Parathyroid adenoma (tissue), 2 donors: Measurements from ENCODE around the gene CCDC24.

Experiments used
- H2AFZ ChIP-seq: fragments of 300-600 bp; sonication (generic); one replicate; pipeline ENCODE4 v1.7.0; 2017; ENCODE audit warnings: antibody characterized with exemption, mild to moderate bottlenecking
- H3K27ac ChIP-seq: fragments of 300-600 bp; sonication (generic); one replicate; pipeline ENCODE4 v1.7.0; 2017
- H3K27me3 ChIP-seq: fragments of 300-600 bp; sonication (generic); one replicate; pipeline ENCODE4 v1.7.0; 2017; ENCODE audit warnings: low read length; ENCODE audit not compliant: control insufficient read depth, insufficient read depth
- H3K36me3 ChIP-seq: fragments of 300-600 bp; sonication (generic); one replicate; pipeline ENCODE4 v1.7.0; 2017; ENCODE audit warnings: low read length; ENCODE audit not compliant: control insufficient read depth, insufficient read depth
- H3K4me1 ChIP-seq: fragments of 300-600 bp; sonication (generic); one replicate; pipeline ENCODE4 v1.7.0; 2017; ENCODE audit warnings: control low read depth
- H3K4me2 ChIP-seq: fragments of 300-600 bp; sonication (generic); one replicate; pipeline ENCODE4 v1.7.0; 2017; ENCODE audit warnings: low read length
- H3K4me3 ChIP-seq: fragments of 300-600 bp; sonication (generic); one replicate; pipeline ENCODE4 v1.7.0; 2017; ENCODE audit warnings: low read depth, low read length
- H3K79me2 ChIP-seq: fragments of 300-600 bp; sonication (generic); one replicate; pipeline ENCODE4 v1.7.0; 2017; ENCODE audit warnings: control low read depth
- H3K9ac ChIP-seq: fragments of 300-600 bp; sonication (generic); one replicate; pipeline ENCODE4 v1.7.0; 2017; ENCODE audit warnings: mild to moderate bottlenecking
- H3K9me3 ChIP-seq: fragments of 300-600 bp; sonication (generic); one replicate; pipeline ENCODE4 v1.7.0; 2017; ENCODE audit warnings: low read length; ENCODE audit not compliant: control insufficient read depth
- TF ChIP-seq, protein P1 (sequence below): fragments of 300-600 bp; sonication (generic); IDR thresholded peaks from one replicate; pipeline ENCODE4 v1.7.0; 2017; ENCODE audit warnings: antibody characterized with exemption, mild to moderate bottlenecking
- donor health status: primary hyperparathyroidism.

The CCDC24 gene

GRCh38 chr1:44025816-44026215, 34.4 kb downstream of the CCDC24 start:
- Histone ChIP-seq H3K4me1 (no peaks in the 10 kb centered on the region), H3K9me3 (no peaks in the 10 kb centered on the region), H2AFZ (no peak overlapping the region), H3K36me3 (no peaks in the 10 kb centered on the region), H3K79me2 (no peaks in the 10 kb centered on the region), H3K4me2 (no peak overlapping the region), H3K27ac (no peak overlapping the region), H3K4me3 (no peak overlapping the region), H3K27me3 (no peaks in the 10 kb centered on the region), H3K9ac (no peak overlapping the region)
- TF ChIP-seq, protein P1, sequence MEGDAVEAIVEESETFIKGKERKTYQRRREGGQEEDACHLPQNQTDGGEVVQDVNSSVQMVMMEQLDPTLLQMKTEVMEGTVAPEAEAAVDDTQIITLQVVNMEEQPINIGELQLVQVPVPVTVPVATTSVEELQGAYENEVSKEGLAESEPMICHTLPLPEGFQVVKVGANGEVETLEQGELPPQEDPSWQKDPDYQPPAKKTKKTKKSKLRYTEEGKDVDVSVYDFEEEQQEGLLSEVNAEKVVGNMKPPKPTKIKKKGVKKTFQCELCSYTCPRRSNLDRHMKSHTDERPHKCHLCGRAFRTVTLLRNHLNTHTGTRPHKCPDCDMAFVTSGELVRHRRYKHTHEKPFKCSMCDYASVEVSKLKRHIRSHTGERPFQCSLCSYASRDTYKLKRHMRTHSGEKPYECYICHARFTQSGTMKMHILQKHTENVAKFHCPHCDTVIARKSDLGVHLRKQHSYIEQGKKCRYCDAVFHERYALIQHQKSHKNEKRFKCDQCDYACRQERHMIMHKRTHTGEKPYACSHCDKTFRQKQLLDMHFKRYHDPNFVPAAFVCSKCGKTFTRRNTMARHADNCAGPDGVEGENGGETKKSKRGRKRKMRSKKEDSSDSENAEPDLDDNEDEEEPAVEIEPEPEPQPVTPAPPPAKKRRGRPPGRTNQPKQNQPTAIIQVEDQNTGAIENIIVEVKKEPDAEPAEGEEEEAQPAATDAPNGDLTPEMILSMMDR = no peak

GRCh38 chr1:44027320-44027719, 35.9 kb downstream of the CCDC24 start:
- Histone ChIP-seq H3K79me2 (no peaks in the 10 kb centered on the region), H3K9me3 (no peaks in the 10 kb centered on the region), H3K36me3 (no peaks in the 10 kb centered on the region), H3K4me3 (no peak overlapping the region), H3K27me3 (no peaks in the 10 kb centered on the region), H2AFZ (no peak overlapping the region), H3K4me1 (no peaks in the 10 kb centered on the region), H3K4me2 (no peak overlapping the region), H3K9ac (no peak overlapping the region), H3K27ac (no peak overlapping the region)
- TF ChIP-seq, protein P1 = no peak

GRCh38 chr1:44029260-44029910, 38.0 kb downstream of the CCDC24 start:
- H3K9ac ChIP-seq = peak overlapping the region; percentile 53
- peak overlapping the region; percentile 93 for H3K4me2 ChIP-seq
- H3K4me1 ChIP-seq = no peaks in the 10 kb centered on the region
- TF ChIP-seq, protein P1 = no peak
- peak overlapping the region; percentile 66 for H3K4me3 ChIP-seq
- no peaks in the 10 kb centered on the region for H3K36me3 ChIP-seq
- no peaks in the 10 kb centered on the region for H3K9me3 ChIP-seq
- H2AFZ ChIP-seq = peak overlapping the region; percentile 93
- H3K27ac ChIP-seq = peak overlapping the region; percentile 81
- H3K27me3 ChIP-seq = no peaks in the 10 kb centered on the region
- H3K79me2 ChIP-seq = no peaks in the 10 kb centered on the region

GRCh38 chr1:44029911-44030604, 38.7 kb downstream of the CCDC24 start:
- no peaks in the 10 kb centered on the region for H3K36me3 ChIP-seq
- H3K79me2 ChIP-seq = no peaks in the 10 kb centered on the region
- H2AFZ ChIP-seq = peak overlapping the region; percentile 93
- peak overlapping the region; percentile 81 for H3K27ac ChIP-seq
- H3K4me1 ChIP-seq = no peaks in the 10 kb centered on the region
- peak overlapping the region; percentile 93 for H3K4me2 ChIP-seq
- TF ChIP-seq, protein P1 = no peak
- H3K4me3 ChIP-seq = peak overlapping the region; percentile 66
- peak overlapping the region; percentile 53 for H3K9ac ChIP-seq
- H3K27me3 ChIP-seq = no peaks in the 10 kb centered on the region
- H3K9me3 ChIP-seq = no peaks in the 10 kb centered on the region
